NCI-H1092 treated with DMSO at 0.1 percent for 48 hours (cell line): ENCODE measurements around the gene RGS9.
A peak's percentile ranks its signal among the peaks of the same experiment; 100 is the strongest.
"Not testable (repeated sequence)": the region's sequence is repeated elsewhere in the genome, so short reads cannot be mapped to it uniquely, and the experiment has no call there.

Experiments
- DNase-seq: peaks from one replicate; lab custom pipeline; 2025; lab: John Stamatoyannopoulos, UW

The RGS9 gene

DNA sequence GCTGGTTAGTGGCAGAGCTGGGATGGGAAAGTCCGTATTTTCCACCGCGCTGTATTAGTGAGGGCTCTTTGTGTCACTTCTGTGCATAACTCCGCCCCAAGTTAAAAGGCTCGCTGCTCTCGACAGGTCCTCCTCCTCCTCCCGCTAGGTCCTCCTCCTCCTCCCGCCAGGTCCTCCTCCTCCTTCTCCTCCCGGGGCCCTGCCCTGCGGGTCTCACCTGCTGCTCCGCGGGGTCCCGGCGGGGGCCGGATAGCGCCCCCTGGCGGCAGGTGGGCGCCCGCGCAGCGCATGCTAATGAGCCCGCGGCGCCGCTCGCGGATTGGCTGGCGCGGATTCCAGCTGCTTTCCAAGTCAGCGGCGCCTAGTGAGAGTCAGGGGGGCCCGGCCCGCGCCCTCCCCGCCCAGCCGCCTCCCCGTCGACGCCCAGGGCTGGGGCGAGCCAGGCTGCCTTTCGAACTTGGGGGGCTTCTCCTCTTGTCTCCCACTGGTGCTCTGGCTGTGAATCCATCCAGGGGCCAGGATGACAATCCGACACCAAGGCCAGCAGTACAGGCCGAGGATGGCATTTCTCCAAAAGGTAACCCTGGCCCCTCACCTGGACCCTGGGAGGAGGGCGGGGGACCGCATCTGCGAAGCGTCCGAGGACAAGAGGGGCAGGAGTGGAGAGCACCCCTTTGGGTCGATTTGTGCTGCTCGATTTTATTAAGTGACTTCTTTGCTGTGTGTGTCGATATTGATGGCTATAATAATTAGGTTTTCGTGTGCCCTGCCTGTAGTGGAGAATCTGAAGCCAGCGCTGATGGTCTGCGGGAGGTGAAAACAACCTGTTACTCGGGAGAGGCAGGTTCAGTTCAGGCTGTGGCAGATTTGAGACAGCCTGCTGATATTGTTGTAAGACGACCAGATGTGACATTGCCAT, at the start of gene RGS9:
Gene RGS9 (plus strand): TSS at position 350 of the 919 bp plus-strand sequence. CDS start 171 bp downstream, at position 521.
- DNase-seq, result peak; percentile 66

- DNase-seq, result no peak
These were observed 48.4 kb upstream of the RGS9 start for GRCh38 chr17:65088621-65089360.

- DNase-seq, result no peak
These were observed 44.9 kb upstream of the RGS9 start for GRCh38 chr17:65092262-65092661.

- DNase-seq, result not testable (repeated sequence)
These were observed 44.3 kb upstream of the RGS9 start for GRCh38 chr17:65092721-65093356.

DNA sequence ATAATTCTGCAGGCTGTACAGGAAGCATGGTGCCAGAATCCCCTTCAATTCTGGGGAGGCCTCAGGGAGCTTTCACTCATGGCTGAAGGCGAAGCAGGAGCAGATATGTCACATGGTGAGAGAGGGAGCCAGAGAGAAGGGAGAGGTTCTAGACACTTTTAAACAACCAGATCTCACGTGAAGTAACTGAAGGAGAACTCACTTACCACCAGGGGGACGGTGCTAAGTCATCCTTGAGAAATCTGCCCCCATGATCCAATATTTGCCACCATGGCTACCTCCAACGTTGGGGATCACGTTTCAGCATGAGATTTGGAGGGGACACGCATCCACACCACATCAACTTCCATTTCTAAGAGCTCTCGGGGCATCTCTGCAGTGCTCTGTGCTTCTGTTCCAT, 43.2 kb upstream of the RGS9 start:
- no peak for DNase-seq

DNA sequence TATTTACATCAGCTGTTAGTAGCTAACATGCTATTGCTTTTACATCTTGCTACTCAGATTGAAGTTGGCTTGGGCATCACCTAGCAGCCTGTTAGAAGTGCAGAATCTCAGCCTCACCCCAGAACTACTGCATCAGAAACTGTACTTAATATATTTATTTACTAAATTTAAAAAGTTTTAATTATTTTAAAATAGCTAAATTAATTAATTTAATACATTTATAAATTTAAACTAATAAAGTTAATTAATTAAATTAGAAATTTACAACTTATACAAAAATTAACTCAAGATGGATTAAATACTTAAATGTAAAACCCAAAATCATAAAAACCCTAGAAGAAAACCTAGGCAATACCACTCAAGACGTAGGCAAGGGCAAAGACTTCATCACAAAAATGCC, 41.7 kb upstream of the RGS9 start:
- no peak for DNase-seq

GRCh38 chr17:65096382-65096781, 40.8 kb upstream of the RGS9 start:
- DNase-seq, result not testable (repeated sequence)

- DNase-seq, result no peak
These were observed 40.1 kb upstream of the RGS9 start for GRCh38 chr17:65097110-65097509.

DNA sequence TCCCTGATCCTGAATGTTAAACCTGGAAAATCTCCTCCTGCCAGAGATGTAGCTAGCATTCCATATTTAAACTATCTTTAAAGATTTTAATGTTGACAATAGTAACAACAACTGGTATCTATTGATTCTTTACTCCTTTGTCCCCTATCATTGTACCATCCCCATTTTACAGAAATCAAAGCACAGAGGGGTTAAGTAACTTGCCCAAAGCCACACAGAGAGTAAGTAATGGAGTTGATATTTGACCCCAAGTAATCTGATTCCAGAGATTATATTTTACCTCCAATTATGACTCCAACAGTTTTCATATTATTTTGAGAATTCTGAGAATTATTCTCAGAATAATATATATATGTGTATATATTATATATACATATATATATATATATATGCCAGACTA, 37.7 kb upstream of the RGS9 start:
- DNase-seq, result no peak

GRCh38 chr17:65099941-65100315, 37.2 kb upstream of the RGS9 start:
- DNase-seq, result peak; percentile 24

DNA sequence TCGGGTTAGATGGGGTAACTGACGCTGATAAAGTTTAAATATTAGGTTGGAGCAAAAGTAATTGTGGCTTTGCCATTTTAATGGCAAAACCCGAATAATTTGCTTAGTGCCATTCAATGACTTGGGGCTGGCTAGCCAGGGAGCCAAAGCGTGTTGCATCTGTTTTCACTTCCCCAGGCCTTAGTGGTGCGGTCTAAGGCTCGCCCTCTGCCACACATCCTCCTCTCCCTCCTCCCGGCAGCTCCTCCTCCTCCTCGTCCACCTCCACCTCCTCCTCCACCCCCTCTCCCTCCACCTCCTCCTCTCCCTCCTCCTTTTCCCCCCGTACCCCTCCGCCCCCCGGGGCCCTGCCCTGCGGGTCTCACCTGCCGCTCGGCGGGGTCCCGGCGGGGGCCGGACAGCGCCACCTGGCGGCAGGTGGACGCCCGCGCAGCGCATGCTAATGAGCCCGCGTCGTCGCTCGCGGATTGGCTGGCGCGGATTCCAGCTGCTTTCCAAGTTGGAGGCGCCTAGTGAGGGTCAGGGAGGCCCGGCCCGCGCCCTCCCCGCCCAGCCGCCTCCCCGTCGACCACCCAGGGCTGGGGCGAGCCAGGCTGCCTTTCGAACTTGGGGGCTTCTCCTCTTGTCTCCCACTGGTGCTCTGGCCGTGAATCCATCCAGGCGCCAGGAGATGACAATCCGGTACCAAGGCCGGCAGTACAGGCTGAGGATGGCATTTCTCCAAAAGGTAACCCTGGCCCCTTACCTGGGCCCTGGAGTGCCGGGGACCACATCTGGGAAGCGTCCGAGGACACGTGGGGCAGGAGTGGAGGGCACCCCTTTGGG, 36.6 kb upstream of the RGS9 start:
- DNase-seq, result peak; percentile 74

DNA sequence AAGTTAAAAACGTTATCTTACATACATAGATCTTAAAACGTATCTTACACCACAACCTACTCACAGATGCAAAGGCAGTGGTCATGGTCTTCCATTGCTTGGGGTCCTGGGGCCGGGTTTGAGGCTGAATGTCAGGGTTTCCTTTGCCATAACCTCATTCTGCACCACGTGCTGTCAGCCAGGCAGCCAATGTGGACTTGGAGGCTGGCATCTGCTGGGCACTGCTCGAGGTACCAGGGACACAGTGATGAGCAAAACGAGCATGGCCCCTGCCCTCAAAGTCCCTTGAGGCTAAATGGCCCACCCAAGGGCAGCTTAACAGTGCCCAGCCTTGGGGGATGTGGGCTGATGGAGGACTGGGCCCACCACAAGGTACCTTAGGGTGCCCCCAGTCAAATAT, 35.8 kb upstream of the RGS9 start:
- DNase-seq, result no peak

DNA sequence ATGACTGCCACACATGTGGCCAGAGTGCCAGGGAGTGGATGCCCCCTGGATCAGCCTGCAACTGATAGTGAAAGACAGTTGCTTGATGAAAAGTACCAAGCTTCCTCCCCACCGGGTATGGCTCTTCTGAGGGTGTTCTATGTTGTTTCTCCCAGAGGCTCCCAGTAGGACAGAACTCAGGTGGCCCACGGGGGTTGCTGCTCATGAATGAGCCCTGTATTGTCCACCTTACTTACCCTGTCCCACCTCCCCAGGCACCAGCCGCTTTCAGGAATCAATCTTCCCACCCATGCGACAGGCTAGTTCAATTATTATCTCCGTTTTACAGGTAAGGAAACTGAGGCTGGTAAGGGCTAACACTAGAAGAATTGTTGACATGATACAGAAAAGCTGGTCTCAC, 34.9 kb upstream of the RGS9 start:
- DNase-seq, result no peak

DNA sequence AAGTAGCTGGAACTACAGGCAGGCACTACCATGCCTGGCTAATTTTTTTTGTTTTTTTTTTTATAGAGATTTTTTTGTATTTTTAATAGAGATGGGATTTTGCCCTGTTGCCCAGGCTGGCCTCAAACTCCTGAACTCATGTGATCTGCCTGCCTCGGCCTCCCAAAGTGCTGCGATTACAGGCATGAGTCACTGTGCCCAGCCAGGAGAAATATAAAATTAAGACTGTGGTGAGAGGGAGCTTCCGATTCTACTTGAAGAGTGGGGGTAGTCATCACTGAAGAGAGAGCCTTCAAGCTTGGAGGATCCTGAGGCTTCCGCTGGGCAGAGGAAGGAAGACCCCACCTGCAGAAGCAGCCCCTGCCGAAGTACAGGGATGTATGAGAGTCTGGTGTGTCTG, 34.4 kb upstream of the RGS9 start:
- DNase-seq, result no peak

- no peak for DNase-seq
These were observed 33.7 kb upstream of the RGS9 start for GRCh38 chr17:65103431-65103830.

DNA sequence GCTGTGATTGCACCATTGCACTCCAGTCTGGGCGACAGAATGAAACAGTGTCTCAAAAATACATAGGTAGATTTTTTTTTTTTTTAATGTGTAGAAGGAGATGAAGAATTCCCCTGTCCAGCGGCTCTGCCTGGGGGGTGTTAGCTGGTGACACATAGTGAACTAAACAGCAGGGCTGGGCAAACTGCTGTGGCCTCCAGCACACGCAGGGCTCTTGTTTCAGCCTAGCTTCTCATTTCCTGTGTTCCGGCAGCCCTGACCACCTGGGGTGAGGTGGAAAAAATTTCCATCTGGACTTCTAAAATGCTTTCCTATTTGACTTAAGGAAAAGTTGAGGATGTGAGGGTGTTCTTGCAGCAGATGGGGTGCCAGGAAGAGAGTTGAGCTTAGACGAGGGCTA, 33.3 kb upstream of the RGS9 start:
- DNase-seq, result no peak

DNA sequence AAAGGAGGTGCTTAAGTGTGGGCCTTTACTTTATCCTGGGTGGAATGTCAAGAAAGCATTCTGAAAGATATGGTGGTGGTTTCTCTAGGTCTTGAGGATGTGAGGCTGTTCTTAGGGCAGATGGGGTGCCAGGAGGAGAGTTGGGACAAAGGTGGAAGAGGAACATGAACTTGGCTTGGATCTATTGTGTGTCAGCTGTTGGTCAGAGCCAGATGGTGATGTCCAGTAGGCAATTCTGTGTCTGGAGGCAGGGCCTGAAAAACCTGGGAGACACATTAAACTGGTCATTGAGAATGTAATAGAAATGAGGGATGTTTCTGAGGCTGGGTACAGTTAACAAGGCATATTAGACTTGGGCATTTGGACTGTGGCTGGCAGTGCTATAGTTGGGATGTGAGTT, 32.6 kb upstream of the RGS9 start:
- DNase-seq, result no peak

- DNase-seq, result no peak
These were observed 32.2 kb upstream of the RGS9 start for GRCh38 chr17:65104973-65105372.

DNA sequence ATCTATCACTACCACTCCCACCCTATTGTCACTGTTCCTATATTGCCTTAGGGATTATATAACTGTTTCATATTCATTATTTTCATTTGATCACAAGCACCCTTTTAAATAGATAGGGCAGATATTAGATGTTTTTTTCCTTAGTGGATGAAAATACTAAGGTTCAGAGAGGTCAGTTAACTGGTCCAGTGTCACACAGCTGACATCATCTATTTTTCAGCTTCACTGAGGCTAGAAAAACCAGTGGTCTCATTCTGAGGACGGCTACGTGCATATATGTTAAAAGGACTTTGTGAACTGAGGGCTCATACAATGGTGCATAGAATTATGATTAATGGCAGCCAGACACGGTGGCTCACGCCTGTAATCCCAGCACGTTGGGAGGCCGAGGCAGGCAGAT, 29.0 kb upstream of the RGS9 start:
- DNase-seq, result no peak

DNA sequence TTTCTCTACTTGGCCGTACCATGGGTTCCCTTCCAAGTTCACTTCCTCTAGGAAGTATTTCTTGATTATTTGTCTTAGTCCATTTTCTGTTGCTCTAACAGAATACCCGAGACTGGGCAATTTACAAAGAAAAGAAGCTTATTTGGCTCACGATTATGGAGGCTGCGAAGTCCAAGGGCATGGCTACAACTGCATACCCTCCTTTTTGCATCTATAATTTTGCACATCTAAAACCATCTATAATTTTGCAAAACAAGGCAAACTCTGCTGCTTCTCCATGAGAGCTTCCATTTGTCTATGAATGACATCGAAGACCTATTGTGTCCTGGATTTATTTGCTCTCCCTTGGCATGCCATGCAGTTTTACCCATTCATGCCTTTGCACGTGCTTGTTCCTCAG, 27.6 kb upstream of the RGS9 start:
- no peak for DNase-seq

- DNase-seq, result no peak
These were observed 27.0 kb upstream of the RGS9 start for GRCh38 chr17:65109990-65110680.
